Measurements from ENCODE around the gene VPS26C. TPM values are rescaled to one million over a fixed set of nuclear protein-coding genes. Genes with fewer than 3 reads are reported as not detected.
A peak's percentile ranks its signal among the peaks of the same experiment; 100 is the strongest.
"Not testable (repeated sequence)": the region's sequence is repeated elsewhere in the genome, so short reads cannot be mapped to it uniquely, and the experiment has no call there.

Gene VPS26C
- total RNA-seq: 68.4 and 85.7 TPM in 2 replicates

- peak; percentile 99 to 100 for DNase-seq (ENCODE audit: low read depth in 2 of 2)
Measured at GRCh38 chr21:37267269-37268185, at the start of gene VPS26C. VPS26C (minus strand) TSS chr21:37267334; CDS start chr21:37267294, 40 bp downstream.

DNA sequence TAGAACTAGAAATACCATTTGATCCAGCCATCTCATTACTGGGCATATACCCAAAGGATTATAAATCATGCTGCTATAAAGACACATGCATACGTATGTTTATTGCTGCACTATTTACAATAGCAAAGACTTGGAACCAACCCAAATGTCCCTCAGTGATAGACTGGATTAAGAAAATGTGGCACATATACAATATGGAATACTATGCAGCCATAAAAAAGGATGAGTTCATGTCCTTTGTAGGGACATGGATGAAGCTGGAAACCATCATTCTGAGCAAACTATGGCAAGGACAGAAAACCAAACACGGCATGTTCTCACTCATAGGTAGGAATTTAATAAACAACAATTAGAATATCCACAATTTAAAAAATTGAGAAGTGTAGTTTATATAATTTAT, 48.9 kb upstream of the VPS26C start:
- DNase-seq (ENCODE audit: low read depth in 2 of 2): not testable (repeated sequence)

DNA sequence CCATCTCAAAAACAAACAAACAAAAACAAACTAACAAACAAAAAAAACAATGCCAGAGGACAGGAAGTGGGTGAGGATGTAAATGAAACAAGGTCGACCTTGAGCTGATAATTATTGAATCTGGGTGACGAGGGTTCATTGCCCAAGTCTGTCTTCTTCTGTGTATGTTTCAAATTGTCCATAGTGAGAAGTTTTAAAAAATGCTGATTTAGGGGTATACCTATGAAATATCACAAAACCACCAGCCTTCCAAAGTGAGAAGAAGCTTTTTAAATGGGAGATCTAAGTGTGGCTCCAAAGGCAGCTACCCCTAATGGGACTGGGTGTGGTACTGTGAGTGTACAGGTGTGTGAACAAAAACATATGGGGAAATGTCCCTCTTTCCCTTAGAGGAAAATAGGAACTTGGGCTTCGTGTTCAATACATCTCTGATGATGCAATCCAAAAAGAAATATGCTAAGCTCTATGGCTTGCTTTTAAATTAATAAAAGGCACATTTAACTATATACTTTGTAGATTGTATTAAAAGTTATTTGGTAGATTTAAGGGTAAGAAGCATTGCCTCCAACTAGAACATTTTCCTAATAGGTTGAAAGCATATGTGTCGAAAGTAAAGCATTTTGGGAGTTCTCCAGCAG, 33.1 kb upstream of the VPS26C start:
- DNase-seq (ENCODE audit: low read depth in 2 of 2): no peak

GRCh38 chr21:37297364-37297763, 30.2 kb upstream of the VPS26C start:
- DNase-seq (ENCODE audit: low read depth in 2 of 2): no peak

- DNase-seq (ENCODE audit: low read depth in 2 of 2): peak in 1 of 2 donors; percentile 58
Measured at GRCh38 chr21:37294679-37295078, 27.5 kb upstream of the VPS26C start.

- DNase-seq (ENCODE audit: low read depth in 2 of 2): peak; percentile 79 to 89
Measured at GRCh38 chr21:37292941-37293340, 25.8 kb upstream of the VPS26C start.

DNA sequence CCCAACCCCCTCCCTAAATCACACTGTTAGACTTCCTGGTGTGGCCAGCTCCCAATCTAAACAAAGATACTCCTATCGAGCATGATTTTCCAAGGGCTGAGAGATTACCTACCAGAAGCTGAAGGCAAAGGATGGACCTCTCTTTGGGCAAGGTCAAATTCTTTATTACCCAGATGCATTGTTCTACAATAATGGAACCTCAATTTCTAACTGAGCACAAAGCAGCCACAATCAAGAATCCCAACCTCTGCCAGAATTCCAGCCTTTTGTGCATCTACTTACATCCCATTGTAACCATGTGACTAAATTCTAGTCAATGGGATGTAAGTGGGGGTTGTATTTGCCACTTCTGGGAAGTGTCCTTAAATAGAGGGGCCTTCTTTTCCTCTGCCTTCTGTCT, 24.9 kb upstream of the VPS26C start:
- peak; percentile 15 to 53 for DNase-seq (ENCODE audit: low read depth in 2 of 2)

DNA sequence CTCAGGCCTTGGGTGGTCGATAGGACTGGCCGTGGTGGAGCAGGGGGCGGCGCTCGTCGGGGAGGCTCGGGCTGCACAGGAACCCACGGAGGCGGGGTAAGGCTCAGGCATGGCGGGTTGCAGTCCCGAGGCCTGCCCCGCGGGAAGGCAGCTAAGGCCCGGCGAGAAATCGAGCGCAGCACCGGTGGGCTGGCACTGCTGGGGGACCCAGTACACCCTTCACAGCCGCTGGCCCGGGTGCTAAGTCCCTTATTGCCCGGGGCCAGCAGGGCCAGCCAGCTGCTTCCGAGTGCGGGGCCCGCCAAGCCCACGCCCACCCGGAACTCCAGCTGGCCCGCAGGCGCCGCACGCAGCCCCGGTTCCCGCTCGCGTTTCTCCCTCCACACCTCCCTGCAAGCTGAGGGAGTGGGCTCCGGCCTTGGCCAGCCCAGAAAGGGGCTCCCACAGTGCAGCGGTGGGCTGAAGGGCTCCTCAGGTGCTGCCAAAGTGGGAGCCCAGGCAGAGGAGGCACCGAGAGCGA, 16.1 kb upstream of the VPS26C start:
- not testable (repeated sequence) for DNase-seq (ENCODE audit: low read depth in 2 of 2)

DNA sequence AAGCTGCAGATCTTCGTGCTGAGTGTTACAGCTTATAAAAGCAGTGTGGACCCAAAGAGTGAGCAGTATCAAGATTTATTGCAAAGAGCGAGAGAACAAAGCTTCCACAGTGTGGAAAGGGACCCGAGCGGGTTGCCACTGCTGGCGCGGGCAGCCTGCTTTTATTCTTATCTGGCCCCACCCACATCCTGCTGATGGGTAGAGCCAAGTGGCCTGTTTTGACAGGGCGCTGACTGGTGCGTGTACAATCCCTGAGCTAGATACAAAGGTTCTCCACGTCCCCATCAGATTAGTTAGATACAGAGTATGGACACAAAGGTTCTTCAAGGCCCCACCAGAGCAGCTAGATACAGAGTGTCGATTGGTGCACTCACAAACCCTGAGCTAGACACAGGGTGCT, 15.5 kb upstream of the VPS26C start:
- peak in 1 of 2 donors; percentile 10 for DNase-seq (ENCODE audit: low read depth in 2 of 2)

DNA sequence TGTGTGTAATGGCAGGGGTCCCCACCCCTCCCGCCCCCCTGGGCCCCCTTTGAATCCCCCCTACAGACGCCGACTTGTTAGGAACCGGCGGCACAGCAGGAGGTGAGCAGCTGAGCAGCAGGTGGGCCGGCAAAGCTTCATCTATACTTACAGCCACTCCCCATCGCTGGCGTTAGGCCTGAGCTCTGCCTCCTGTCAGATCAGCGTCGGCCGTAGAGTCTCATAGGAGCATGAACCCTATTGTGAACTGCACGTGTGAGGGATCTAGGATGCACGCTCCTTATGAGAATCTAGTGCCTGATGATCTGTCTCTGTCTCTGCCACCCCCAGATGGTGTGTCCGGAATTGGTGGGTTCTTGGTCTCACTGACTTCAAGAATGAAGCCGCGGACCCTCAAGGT, 14.9 kb upstream of the VPS26C start:
- DNase-seq (ENCODE audit: low read depth in 2 of 2): no peak

GRCh38 chr21:37281579-37281978, 14.4 kb upstream of the VPS26C start:
- no peak for DNase-seq (ENCODE audit: low read depth in 2 of 2)

DNA sequence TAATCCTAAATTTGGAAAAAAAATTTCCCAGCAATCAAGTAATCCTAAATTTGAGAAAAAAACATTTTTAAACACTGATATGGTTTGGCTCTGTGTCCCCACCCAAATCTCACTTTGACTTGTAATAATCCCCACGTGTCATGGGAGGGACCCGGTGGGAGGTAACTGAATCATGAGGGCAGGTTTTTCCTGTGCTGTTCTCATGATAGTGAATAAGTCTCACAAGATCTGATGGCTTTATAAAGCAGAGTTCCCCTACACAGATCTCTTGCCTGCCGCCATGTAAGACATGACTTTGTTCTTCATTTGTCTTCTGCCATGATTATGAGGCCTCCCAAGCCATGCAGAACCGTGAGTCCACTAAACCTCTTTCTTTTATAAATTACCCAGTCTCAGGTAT, 12.1 kb upstream of the VPS26C start:
- DNase-seq (ENCODE audit: low read depth in 2 of 2): not testable (repeated sequence)

DNA sequence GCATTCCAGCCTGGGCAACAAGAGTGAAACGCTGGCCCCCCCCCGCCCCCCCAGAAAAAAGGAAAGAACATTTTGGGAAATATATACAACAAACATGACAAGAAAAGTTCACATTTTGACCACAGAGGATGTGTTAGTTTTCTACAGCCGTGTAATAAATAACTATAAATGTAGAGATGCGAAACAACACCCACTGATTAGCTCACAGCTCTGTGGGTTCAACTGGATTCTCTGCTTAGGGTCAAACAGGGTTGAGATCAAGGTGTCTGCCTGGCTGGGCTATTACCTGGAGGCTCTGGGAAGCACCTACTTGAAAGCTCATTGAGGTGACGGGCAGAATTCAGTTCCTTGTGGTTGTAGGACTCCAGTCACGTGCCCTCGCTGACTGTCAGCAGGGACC, 11.1 kb upstream of the VPS26C start:
- no peak for DNase-seq (ENCODE audit: low read depth in 2 of 2)

DNA sequence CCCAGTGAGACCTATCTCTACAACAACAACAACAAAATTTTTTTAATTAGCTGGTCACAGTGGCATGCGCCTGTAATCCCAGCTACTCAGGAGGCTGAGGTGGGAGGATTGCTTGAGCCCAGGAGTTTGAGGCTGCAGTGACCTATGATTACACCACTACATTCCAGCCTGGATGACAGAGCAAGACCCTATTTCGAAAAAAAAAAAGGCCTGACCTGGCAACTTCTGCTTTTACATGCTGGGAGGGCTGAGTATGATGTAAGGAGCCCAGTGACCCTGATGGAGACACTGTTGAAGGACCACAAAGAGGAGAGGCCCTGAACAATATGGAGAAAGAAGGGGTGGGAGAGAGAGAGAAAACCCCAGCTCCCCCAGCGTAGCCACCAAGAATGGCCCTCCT, 9.2 kb upstream of the VPS26C start:
- no peak for DNase-seq (ENCODE audit: low read depth in 2 of 2)

DNA sequence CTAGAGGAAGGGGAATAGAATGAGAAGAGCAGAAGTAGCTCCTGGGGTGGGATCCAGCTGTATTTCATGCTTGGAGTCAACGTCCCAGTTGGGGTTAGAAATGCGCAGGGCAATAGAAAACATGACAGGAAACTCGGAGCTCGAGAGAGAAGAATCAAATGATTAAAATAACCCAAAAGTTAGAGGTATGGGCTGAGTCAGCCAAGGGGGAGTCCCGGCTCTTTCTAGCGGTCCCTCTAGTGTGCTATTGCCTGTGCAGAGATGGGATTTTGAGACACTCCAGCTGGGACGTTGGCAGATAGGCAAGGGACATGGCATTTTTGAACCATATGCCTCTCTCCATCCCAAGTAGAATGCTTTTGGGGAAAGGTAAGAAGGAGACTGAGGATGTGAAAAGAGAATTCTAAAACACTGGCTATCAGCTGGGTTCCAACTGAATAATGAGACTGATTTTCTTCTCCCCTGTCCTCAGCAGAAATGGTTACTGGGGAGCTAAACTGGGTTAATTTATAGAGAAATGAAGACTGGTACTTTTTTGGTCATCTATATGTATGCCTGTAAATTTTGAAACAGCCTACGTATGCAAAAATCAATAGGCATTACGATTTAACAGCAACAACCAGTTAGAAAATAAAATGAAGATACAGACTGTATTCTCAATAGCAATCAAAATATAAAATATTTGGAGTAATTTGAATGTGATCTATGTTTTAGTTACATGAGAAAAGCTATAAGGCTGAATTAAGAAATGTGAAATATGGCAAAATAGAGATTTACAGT, 7.0 kb upstream of the VPS26C start:
- DNase-seq (ENCODE audit: low read depth in 2 of 2): no peak

DNA sequence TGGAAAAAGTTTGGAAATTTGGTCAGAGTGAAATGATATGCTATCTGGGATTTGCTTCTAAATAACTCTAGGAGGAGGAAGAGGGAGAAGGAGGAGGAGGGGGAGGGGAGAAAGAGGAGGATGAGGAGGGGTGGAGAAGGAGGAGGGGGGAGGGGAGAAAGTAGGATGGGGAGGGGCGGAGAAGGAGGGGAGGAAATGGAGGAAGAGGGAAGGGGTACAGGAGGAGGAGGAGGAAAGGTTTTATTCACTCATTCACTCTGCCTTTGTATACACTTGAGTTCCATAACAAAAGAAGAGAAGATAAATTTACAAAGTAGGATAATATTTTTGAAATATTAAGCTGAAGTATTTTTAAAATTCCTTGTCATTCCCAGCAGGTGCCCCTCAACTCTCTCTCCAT, 6.3 kb upstream of the VPS26C start:
- no peak for DNase-seq (ENCODE audit: low read depth in 2 of 2)

GRCh38 chr21:37272897-37273296, 5.8 kb upstream of the VPS26C start:
- no peak for DNase-seq (ENCODE audit: low read depth in 2 of 2)

DNA sequence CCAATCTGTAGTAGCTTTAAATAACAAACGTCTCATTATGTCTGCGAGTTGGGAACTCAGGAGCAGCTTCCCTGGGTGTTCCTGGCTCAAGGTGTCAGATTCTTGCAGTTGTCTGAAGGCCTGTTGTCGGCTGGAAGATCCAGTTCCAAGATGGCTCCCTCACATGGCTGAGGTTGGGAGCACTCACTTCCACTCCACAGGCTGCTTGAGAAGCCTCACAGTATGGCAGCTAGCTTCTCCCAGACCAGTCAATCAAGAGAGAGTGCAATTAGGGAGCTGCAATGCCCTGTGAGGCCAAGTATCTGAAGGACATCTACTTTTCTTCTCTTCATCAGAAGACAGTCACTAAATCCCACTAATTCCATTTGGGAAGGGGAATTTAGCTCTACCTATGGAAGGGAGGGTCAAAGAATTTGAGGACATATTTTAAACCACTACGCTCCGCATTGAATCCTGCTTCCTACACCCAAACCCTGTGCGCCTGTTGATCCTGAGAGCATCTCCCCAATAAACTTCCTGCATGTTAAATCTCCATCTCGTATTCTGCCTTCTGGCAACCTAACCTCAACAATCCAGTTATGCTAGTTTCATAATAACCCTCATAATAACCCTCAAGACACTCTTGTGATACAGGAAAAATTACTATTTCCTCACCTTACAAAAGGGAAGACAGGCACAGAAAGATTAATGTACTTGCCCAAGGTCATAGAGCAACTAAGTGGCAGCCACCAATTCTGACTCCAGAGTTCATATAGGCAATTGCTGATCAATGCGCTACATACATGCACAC, 3.6 kb upstream of the VPS26C start:
- DNase-seq (ENCODE audit: low read depth in 2 of 2): no peak

- DNase-seq (ENCODE audit: low read depth in 2 of 2): no peak
Measured at GRCh38 chr21:37269481-37269880, 2.3 kb upstream of the VPS26C start.

DNA sequence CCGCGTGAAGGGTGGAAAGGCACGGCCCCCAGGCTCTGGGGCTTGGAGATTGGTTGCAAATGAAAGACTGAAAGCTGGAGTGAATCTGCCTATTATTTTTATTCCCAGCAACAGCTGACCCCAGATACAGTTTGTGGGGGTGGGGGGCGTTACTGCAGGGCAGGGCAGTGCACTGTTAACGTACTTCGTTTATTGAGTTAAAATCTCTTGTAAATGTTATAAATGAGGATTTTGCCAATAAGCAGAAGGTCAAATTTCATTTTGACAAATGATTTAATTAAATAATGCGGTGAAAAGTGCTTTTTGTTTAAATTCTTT, 1.0 kb upstream of the VPS26C start:
- no peak for DNase-seq (ENCODE audit: low read depth in 2 of 2)

All from dermis microvascular lymphatic vessel endothelial cell (primary cell).